Right lobe of liver (tissue), 6 donors: ENCODE measurements around the gene AJUBA. TPM values are rescaled to one million over a fixed set of nuclear protein-coding genes. Genes with fewer than 3 reads are reported as not detected.

Experiments
- ATAC-seq, 4 donors: fragments of 200-7000 bp; cut with Tn5 transposase; one replicate each; pipeline ENCODE4 v1.9.1; 2020; ENCODE audit warnings: mild to moderate bottlenecking in 4 of 4, moderate library complexity in 4 of 4
- DNase-seq, 3 donors: peaks; one replicate each; pipeline ENCODE4 v3.0.0-alpha.2; 2020
- H3K27ac ChIP-seq, 3 donors: fragments of 200-600 bp; one replicate each; pipeline ENCODE4 v1.8.0; 2022
- H3K27me3 ChIP-seq, 2 donors: fragments of 200-600 bp; one replicate each; pipeline ENCODE4 v1.8.0; 2022
- H3K36me3 ChIP-seq, 4 donors: fragments of 200-600 bp; sonication (generic) in 1 of 4; one replicate each; pipeline versions ENCODE4 v1.5.1 to v1.8.0; 2017 to 2022; ENCODE audit warnings: control low read depth in 1 of 4
- H3K4me1 ChIP-seq, 4 donors: fragments of 200-600 bp; sonication (generic) in 1 of 4; one replicate each; pipeline versions ENCODE4 v1.5.1 to v1.8.0; 2017 to 2022; ENCODE audit warnings: control low read depth in 1 of 4
- H3K4me3 ChIP-seq, 3 donors: fragments of 200-600 bp; one replicate each; pipeline ENCODE4 v1.8.0; 2022
- H3K9me3 ChIP-seq, 4 donors: fragments of 200-600 bp; sonication (generic) in 1 of 4; one replicate each; pipeline versions ENCODE4 v1.5.1 to v1.8.0; 2017 to 2022; ENCODE audit warnings: control low read depth in 1 of 4
- POLR2A ChIP-seq: fragments of 450-650 bp; IDR thresholded peaks from one replicate; pipeline ENCODE4 v1.6.1; 2017; ENCODE audit warnings: antibody characterized with exemption, mild to moderate bottlenecking
- WGBS: methylation state at CpG from one replicate; pipeline ENCODE4 v1.1.6; 2018; ENCODE audit warnings: low coverage, low lambda C conversion rate; ENCODE audit not compliant: insufficient coverage; ENCODE audit errors: missing lambda C conversion rate; 5-methylcytosine and 5-hydroxymethylcytosine counted together
- intact Hi-C, 2 donors: fragments of 100-400 bp; cut with DNase I; formaldehyde crosslinking; loops; one replicate each; pipeline versions ENCODE4 v1.11.2 to v1.14.1; 2022
- total RNA-seq, 6 experiments: library from RNA; depleted of rRNA in 2 of 6; stranded (reverse); fragments of >200 nt in 2 of 6; fragmentation: NEBNext Ultra II Directional in 3 of 6; extraction: Animal tissue kit (Norgen Biotek cat#: 25700) in 3 of 6; gene quantifications; one replicate each; pipeline versions ENCODE4 v1.1.0 to v1.2.4, GENCODE V29; 2016 to 2023
- TF ChIP-seq, protein P1 (sequence below), 4 donors: fragments of 200-600 bp in 3 of 4; fragments of 450-650 bp in 1 of 4; IDR thresholded peaks; one replicate each; pipeline versions ENCODE4 v1.5.1 to v1.8.0; 2016 to 2022; ENCODE audit warnings: antibody characterized with exemption in 4 of 4, mild to moderate bottlenecking in 2 of 4
- donor health status: DM: no; HTN: yes; CAD: no.
- donor health status: DM: no; HTN: no; CAD: no.
- donor health status: DM: no; HTN: no; CAD: no.
- donor health status: DM: no; HTN: yes; CAD: no.
- donor health status: DM: no; HTN: yes; CAD: no.

Gene AJUBA
- total RNA-seq, 6 experiments from 2014 or later = 7.8 to 64.6 (median 54.2) TPM

DNA sequence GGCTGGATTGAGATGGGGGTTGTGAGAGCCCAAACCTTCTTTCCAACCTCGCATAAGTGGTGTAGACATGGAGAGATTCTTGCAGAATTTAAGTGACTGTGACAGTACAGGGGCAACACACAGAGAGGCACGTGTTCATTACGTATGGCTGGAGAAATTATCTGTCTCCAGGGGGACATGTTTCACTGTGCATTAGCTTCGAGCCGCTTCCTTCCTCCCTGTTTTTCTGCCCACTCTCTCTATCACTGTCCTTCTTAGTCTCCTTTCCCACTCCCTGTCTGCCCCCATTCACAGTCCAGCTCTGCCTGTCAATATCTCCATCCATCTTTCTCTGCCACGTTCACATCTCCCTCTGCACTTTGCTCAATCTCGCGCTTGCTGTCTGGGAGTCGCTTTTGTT, 39.1 kb upstream of the AJUBA start:
- no peak for TF ChIP-seq POLR2A
- TF ChIP-seq, protein P1, sequence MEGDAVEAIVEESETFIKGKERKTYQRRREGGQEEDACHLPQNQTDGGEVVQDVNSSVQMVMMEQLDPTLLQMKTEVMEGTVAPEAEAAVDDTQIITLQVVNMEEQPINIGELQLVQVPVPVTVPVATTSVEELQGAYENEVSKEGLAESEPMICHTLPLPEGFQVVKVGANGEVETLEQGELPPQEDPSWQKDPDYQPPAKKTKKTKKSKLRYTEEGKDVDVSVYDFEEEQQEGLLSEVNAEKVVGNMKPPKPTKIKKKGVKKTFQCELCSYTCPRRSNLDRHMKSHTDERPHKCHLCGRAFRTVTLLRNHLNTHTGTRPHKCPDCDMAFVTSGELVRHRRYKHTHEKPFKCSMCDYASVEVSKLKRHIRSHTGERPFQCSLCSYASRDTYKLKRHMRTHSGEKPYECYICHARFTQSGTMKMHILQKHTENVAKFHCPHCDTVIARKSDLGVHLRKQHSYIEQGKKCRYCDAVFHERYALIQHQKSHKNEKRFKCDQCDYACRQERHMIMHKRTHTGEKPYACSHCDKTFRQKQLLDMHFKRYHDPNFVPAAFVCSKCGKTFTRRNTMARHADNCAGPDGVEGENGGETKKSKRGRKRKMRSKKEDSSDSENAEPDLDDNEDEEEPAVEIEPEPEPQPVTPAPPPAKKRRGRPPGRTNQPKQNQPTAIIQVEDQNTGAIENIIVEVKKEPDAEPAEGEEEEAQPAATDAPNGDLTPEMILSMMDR (IDR thresholded peaks at IDR 0.05) = no peak
- Histone ChIP-seq H3K9me3 (no peaks in the 10 kb centered on the region), H3K27me3 (no peaks in the 10 kb centered on the region), H3K4me3 (no peak overlapping the region), H3K27ac (no peak overlapping the region), H3K36me3 (peaks cover 3 to 13% (median 7%) of the 10 kb centered on the region in 4 donors), H3K4me1 (no peaks in the 10 kb centered on the region)
- DNase-seq = no peak
- no peak for ATAC-seq
- intact Hi-C loops = no loop called here
- WGBS = 81% methylated on average over 9 of the region's 9 CpGs

DNA sequence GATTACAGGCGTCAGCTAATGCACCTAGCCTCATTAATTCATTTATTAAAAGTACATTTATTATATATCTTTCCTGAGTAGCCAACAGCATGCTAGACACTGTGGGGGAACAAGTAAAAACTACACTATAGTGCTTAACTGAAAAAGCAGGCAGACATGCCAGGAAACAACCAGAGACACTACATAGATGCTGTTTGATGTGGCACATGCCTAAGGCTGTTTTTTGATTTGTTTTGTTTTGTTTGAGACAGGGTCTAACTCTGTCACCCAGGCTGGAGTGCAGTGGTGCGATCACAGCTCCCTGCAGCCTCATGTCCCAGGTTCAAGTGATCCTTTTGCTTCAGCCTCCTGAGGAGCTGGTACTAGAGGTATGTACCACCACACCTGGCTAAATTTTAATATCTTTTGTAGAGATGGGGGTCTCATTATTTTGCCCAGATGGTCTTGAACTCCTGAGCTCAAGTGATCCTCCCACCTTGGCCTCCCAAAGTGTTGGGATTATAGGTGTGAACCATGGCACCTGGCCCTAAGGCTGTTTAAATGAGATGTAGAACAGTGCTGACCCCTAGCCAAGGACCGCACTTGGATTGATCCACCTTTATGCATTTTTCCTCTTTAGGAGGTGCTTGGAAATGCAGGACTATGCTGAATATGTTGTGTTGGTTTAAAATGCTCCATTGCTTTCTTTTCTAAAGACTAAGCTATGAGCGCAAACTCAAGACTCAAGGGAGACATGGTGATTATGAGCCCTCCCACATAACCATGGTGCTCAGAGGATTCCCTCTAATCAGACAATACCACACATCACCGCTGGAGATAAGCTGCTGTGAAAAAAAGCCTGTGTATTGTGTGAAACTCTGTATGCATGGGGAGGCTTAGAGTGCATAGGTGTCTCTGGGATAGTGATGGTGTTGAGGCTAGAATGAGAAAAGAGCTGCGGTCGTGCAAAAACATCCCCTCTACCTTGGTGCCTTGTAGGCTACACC, 38.1 kb upstream of the AJUBA start:
- 93% methylated on average over 5 of the region's 7 CpGs for WGBS
- no peak for ATAC-seq
- TF ChIP-seq, protein P1 (IDR thresholded peaks at IDR 0.05) = no peak
- TF ChIP-seq POLR2A = no peak
- no peaks in the 10 kb centered on the region for H3K27me3 ChIP-seq
- DNase-seq = no peak
- intact Hi-C loops = no loop called here
- H3K9me3 ChIP-seq = no peaks in the 10 kb centered on the region
- H3K4me1 ChIP-seq = no peaks in the 10 kb centered on the region
- H3K36me3 ChIP-seq = peaks cover 0 to 3% (median 0%) of the 10 kb centered on the region in 4 donors
- H3K27ac ChIP-seq = no peak overlapping the region
- H3K4me3 ChIP-seq = no peak overlapping the region

DNA sequence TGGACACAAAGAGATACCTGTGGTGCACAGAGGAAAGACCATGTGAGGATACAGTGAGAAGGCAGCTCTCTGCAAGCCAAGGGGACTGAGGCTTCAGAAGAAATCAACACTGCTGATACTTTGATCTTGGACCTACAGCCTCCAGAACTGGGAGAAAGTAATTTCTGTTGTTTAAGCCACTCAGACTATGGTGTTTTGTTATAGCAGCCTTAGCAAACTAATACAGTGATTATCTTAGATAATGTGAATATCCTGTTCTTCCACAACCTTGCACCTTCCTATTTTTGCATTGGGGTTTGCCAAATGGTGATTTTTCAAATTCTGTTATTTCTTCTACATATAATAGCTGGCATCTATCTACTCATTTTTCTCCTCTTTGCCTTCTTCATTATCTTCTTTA, 35.8 kb upstream of the AJUBA start:
- ATAC-seq (no peak), DNase-seq (no peak)
- Histone ChIP-seq H3K9me3 (no peaks in the 10 kb centered on the region), H3K27me3 (no peaks in the 10 kb centered on the region), H3K27ac (no peak overlapping the region), H3K4me1 (no peaks in the 10 kb centered on the region), H3K4me3 (no peak overlapping the region), H3K36me3 (no peaks in the 10 kb centered on the region)
- intact Hi-C loops = no loop called here
- TF ChIP-seq, protein P1 (IDR thresholded peaks at IDR 0.05) = no peak
- no peak for TF ChIP-seq POLR2A

- no peak for DNase-seq
- no peak for ATAC-seq
- intact Hi-C loops = no loop called here
- no peak overlapping the region for H3K4me3 ChIP-seq
- H3K4me1 ChIP-seq = no peaks in the 10 kb centered on the region
- H3K27me3 ChIP-seq = no peaks in the 10 kb centered on the region
- H3K27ac ChIP-seq = no peak overlapping the region
- H3K9me3 ChIP-seq = no peaks in the 10 kb centered on the region
- TF ChIP-seq POLR2A = no peak
- TF ChIP-seq, protein P1 (IDR thresholded peaks at IDR 0.05) = no peak
- 17% methylated on average over 1 of the region's 5 CpGs for WGBS
- H3K36me3 ChIP-seq = no peaks in the 10 kb centered on the region
These were observed 34.7 kb upstream of the AJUBA start for GRCh38 chr14:23017091-23017490.
